Mucosa of rectum (tissue), 2 donors: ENCODE measurements around the gene XPC.
A peak's percentile ranks its signal among the peaks of the same experiment; 100 is the strongest.

Experiments used
- H3K27ac ChIP-seq, 2 donors: one replicate each; pipeline ENCODE4 v1.7.0; 2013; ENCODE audit warnings: inconsistent platforms in 2 of 2, low read depth in 2 of 2, low read length in 2 of 2
- H3K27me3 ChIP-seq, 2 donors: one replicate each; pipeline ENCODE4 v1.7.0; 2013; ENCODE audit warnings: low read length in 2 of 2; ENCODE audit not compliant: control insufficient read depth in 2 of 2, insufficient read depth in 2 of 2
- H3K36me3 ChIP-seq, 2 donors: one replicate each; pipeline ENCODE4 v1.7.0; 2013; ENCODE audit warnings: low read length in 2 of 2; ENCODE audit not compliant: control insufficient read depth in 2 of 2, insufficient read depth in 2 of 2
- H3K4me1 ChIP-seq, 2 donors: one replicate each; pipeline ENCODE4 v1.7.0; 2013; ENCODE audit warnings: low read length in 2 of 2, mild to moderate bottlenecking in 1 of 2; ENCODE audit not compliant: control insufficient read depth in 2 of 2, insufficient read depth in 2 of 2
- H3K4me3 ChIP-seq, 2 donors: one replicate each; pipeline ENCODE4 v1.7.0; 2013; ENCODE audit warnings: low read length in 2 of 2
- H3K9ac ChIP-seq, 2 donors: one replicate each; pipeline ENCODE4 v1.7.0; 2013; ENCODE audit warnings: low read length in 2 of 2, low read depth in 1 of 2, mild to moderate bottlenecking in 1 of 2
- H3K9me3 ChIP-seq, 2 donors: one replicate each; pipeline ENCODE4 v1.7.0; 2013; ENCODE audit warnings: low read length in 2 of 2; ENCODE audit not compliant: control insufficient read depth in 2 of 2
- donor health status: healthy.
- donor health status: Normal muscosa, but diverticular disease.

XPC gene

DNA sequence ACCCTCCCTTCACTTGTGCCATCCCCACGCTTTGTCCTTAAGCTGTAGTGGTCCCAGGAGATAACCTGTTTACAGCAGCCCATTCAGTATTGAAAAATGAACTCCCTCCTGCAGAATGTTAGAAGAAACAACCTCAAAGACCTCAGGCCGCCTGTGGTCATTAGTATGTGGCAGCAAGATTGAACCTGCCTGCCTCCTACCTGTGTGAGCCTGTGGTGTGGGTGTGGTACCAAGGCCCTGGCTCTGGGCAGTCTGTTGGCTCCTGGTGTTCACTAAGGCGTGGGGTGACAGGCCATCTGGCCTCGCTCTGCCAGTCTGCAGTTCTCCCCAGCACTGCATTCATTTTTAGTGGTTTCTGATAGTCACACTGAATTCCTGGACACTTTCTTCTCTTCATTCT lies 21.2 kb upstream of the XPC start:
- Histone ChIP-seq H3K36me3 (peaks cover 9 to 23% of the 10 kb centered on the region in 2 donors), H3K4me3 (no peak overlapping the region)

DNA sequence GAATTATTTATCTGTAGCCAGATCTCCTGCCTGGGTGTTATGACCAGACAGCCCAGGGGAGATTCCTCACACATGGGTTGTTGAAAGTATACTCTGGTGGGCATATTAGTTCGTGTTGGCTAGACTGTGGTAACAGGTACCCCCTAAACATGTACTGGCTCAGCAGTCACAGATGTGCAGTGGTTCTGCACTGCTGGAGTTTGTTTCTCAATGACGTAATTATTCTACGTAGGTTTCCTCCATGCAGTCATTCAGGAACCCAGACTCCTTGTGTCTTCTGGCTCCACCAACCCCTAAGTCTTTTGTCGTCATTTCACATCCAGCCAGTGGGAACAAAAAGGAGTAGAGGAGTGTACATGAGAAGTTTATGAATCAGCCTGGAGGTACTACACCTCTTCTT lies 16.5 kb upstream of the XPC start:
- no peaks in the 10 kb centered on the region for H3K27me3 ChIP-seq
- no peak overlapping the region for H3K9ac ChIP-seq
- H3K4me1 ChIP-seq: no peaks in the 10 kb centered on the region
- no peak overlapping the region for H3K4me3 ChIP-seq
- peaks cover 9 to 20% of the 10 kb centered on the region in 2 donors for H3K36me3 ChIP-seq
- no peak overlapping the region for H3K27ac ChIP-seq
- no peaks in the 10 kb centered on the region for H3K9me3 ChIP-seq

More for the DNA sequence above, 21.2 kb upstream of the XPC start:
- H3K27me3 ChIP-seq: no peaks in the 10 kb centered on the region
- no peak overlapping the region for H3K27ac ChIP-seq
- no peaks in the 10 kb centered on the region for H3K9me3 ChIP-seq
- no peak overlapping the region for H3K9ac ChIP-seq
- peaks cover 8 to 12% of the 10 kb centered on the region in 2 donors for H3K4me1 ChIP-seq

DNA sequence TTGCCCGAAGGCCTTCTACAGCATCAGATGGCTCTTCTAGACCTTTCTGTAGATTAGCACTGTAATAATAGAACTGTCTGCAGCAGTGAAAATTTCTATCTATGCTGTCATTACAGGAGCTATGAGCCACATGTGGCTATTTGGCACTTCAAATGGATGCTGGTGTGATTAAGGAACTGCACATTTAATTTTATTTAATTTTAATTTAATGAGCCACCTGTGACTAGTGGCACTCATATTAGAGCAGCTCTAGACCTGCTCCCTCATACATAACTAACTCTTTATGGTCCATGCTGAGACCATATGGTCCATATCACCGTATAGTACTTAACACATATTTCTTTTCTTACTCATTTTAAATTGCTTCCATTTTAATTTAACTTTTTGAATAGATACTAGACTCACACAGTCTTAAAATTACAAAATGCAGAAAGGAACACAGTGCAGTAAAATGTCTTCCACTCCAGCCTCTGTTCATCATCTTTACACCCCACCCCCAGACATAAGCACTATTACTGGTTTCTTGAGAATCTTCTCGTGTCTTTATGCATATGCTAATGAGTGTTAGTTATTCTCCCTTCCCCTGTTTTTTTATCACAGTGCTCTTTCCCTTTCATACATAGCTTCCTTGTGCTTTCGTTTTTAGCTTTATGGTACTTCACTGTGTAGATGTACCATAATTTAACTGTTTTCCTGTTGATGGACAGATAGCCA lies 9.8 kb upstream of the XPC start:
- Histone ChIP-seq H3K27me3 (no peaks in the 10 kb centered on the region), H3K27ac (no peak overlapping the region), H3K4me1 (no peaks in the 10 kb centered on the region), H3K9me3 (no peaks in the 10 kb centered on the region), H3K36me3 (peaks cover 16 to 25% of the 10 kb centered on the region in 2 donors), H3K9ac (no peak overlapping the region), H3K4me3 (no peak overlapping the region)

DNA sequence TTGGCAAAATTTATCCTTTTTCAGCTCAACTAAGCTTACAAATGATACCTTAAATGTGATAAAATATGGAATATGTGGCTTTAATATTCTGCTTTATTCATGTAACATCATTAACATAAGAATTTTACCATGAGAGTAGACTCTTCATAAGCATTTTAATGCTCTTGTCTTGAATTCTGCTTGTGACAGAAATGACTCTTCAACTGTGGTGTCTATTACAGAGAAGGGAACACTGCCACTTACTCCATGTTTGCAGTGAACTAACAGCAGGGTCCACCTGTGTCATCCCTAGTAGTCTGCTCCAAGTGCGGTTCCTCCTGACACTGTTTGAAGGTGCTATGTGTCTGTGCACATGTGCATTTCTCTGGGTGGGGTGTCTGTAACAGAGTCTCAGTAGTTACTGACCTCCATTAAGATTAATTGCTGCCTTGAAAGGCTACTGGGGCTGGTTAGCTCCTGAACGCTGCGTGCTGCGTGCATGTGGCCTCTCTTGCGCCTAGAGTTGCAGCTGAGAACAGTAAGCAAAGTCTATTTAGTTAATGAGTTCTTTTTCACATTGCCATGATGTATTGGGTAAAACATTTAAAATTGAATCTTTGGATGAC lies 8.6 kb upstream of the XPC start:
- H3K36me3 ChIP-seq: peaks cover 17 to 30% of the 10 kb centered on the region in 2 donors
- H3K4me3 ChIP-seq: no peak overlapping the region
- no peaks in the 10 kb centered on the region for H3K9me3 ChIP-seq
- H3K4me1 ChIP-seq: no peaks in the 10 kb centered on the region
- no peak overlapping the region for H3K9ac ChIP-seq
- no peak overlapping the region for H3K27ac ChIP-seq
- no peaks in the 10 kb centered on the region for H3K27me3 ChIP-seq

DNA sequence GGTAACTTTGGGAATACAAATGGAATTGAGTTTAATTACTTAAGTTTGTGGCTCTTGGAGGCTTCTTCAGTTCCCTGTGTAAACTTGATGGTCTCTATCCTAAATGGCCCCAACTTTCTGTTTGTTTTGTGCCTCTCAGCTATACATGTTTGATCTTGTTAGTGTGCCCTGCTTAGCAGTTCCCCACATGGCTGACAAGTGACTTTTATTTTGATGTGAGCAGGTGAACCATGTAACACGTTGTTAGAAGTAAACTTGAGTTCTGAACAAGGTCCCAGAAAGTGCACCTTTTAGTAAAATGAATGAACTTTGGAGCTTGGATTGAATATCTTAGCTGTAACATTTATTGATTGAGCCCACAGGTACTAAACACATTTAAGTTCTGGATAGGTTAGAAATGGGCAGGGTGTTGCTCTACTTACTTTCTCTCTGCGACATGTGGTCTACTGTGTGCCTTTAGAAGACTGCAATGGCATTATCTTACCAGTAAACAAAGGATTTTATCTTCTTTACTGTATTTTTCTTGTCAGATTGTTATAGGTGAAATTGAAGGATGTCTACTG lies 4.7 kb upstream of the XPC start:
- H3K27me3 ChIP-seq: no peaks in the 10 kb centered on the region
- H3K4me1 ChIP-seq: peaks cover 7 to 10% of the 10 kb centered on the region in 2 donors
- peaks cover 18 to 35% of the 10 kb centered on the region in 2 donors for H3K36me3 ChIP-seq
- H3K9ac ChIP-seq: no peak overlapping the region
- no peak overlapping the region for H3K4me3 ChIP-seq
- H3K27ac ChIP-seq: no peak overlapping the region
- H3K9me3 ChIP-seq: no peaks in the 10 kb centered on the region

DNA sequence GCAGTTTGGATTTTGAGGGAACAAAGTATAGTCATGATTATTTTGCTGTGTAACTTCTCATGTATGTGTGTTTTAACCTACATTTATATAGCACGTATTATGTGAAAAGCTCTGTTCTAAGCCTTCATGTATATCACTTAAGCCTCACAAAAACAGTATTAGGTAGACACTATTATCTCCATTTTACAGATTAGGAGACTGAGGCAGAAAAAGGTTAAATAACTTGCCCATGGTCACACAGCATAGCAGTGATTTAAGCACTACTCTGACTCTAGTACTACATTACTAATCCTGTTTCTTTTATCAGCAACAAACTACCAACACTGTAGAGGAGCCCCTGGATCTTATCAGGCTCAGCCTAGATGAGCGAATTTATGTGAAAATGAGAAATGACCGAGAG lies 2.9 kb upstream of the XPC start:
- H3K4me3 ChIP-seq: no peak overlapping the region
- H3K27ac ChIP-seq: no peak overlapping the region
- H3K27me3 ChIP-seq: no peaks in the 10 kb centered on the region
- no peak overlapping the region for H3K9ac ChIP-seq
- H3K9me3 ChIP-seq: no peaks in the 10 kb centered on the region
- peaks cover 13 to 24% of the 10 kb centered on the region in 2 donors for H3K36me3 ChIP-seq
- peaks cover 17 to 19% of the 10 kb centered on the region in 2 donors for H3K4me1 ChIP-seq

DNA sequence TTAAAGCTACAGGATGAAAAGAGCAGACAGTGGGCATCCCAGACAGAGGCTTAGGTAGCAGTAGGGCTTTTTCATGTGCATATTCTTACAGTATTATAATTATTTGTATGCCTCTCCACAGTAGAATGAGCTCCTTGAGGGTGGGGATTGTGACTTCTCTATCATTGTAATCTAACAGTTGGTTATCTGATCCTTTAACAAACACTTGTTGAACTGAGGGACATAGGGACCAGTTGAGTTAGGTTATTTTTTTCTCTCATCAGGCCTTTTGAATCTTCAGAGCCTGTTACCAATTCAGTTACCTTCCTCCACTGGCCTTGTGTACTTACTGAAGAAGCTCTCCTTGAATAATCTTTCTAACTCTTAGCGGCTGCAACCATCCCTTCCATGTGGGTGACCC lies 1.4 kb upstream of the XPC start:
- H3K27ac ChIP-seq: no peak overlapping the region
- peaks cover 11 to 18% of the 10 kb centered on the region in 2 donors for H3K36me3 ChIP-seq
- H3K4me1 ChIP-seq: peaks cover 17 to 19% of the 10 kb centered on the region in 2 donors
- H3K4me3 ChIP-seq: peak overlapping the region in 1 of 2 donors; percentile 99
- no peaks in the 10 kb centered on the region for H3K27me3 ChIP-seq
- peak overlapping the region in 1 of 2 donors; percentile 29 for H3K9ac ChIP-seq
- no peaks in the 10 kb centered on the region for H3K9me3 ChIP-seq

DNA sequence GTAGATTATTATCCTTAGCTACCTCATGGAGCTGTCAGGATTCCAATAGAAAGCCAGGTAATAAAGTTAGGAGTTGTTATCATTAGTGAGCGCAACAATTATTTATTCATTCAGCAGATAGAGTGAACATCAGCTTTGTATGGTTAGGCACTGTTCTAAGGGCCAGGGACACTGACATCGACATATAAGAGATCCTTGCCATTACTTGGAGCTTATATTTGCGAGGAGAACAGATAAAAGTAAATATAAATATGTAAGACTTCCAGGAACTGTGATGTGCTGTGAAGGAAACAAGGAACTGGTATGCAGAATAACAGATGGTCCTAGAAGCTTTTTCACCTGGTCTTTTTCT lies 689 bp upstream of the XPC start:
- no peaks in the 10 kb centered on the region for H3K9me3 ChIP-seq
- H3K27ac ChIP-seq: peak overlapping the region; percentile 75 to 86
- H3K36me3 ChIP-seq: peaks cover 9 to 17% of the 10 kb centered on the region in 2 donors
- peak overlapping the region; percentile 92 to 99 for H3K4me3 ChIP-seq
- H3K4me1 ChIP-seq: peaks cover 17 to 19% of the 10 kb centered on the region in 2 donors
- H3K27me3 ChIP-seq: no peaks in the 10 kb centered on the region
- peak overlapping the region; percentile 94 to 99 for H3K9ac ChIP-seq

DNA sequence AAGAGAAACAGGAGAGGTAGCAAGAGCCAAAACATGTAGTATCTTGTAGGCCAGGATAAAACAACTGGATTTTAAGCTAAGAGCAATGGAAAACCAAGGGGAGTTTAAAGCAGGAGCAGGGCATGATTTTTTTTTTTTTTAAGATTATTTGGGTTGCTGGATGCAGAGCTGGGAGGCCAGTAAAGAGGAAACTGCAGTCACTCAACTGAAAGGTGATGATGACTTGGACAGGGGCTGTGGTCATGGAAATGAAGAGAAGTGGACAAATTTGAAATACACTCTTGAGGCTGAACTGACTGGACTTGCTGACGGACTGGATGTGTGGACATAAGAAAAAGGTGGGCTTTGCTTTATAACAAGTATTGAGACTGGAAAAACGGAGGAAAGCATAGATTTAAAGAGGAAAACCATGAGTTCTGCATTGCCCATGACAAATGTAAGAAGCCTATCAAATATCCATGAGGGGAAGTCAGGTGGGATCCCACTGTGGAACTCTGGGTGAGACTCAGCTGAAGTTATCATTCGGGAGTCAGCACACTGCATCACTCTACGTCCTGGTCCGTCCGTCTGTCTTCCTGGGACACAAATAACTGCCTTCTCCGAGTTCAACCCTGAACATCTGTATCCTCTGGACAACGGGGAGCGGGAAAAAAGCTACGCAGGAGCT lies 688 bp downstream of the XPC start:
- Histone ChIP-seq H3K9me3 (no peaks in the 10 kb centered on the region), H3K27ac (peak overlapping the region; percentile 84 to 95), H3K4me3 (peak overlapping the region; percentile 92 to 99), H3K4me1 (peaks cover 17 to 19% of the 10 kb centered on the region in 2 donors), H3K27me3 (no peaks in the 10 kb centered on the region), H3K9ac (peak overlapping the region; percentile 94), H3K36me3 (peaks cover 7 to 13% of the 10 kb centered on the region in 2 donors)
